Small intestine (tissue), 7 donors: ENCODE measurements around the gene ZNF438. TPM values are rescaled to one million over a fixed set of nuclear protein-coding genes. Genes with fewer than 3 reads are reported as not detected.

Source experiments
- DNase-seq, 2 donors: peaks; one replicate each; pipeline versions ENCODE4 v3.0.0 to v3.0.0-alpha.2; 2013
- FAIRE-seq: peaks from 2 replicates; lab custom pipeline; 2012; peaks lifted over from hg19 to GRCh38; lab: Jason Lieb, UNC
- H3K27ac ChIP-seq, 3 donors: one replicate each; pipeline ENCODE4 v1.5.1; 2013; ENCODE audit warnings: low read length in 2 of 3, mild to moderate bottlenecking in 2 of 3, control low read depth in 1 of 3, inconsistent platforms in 1 of 3, low read depth in 1 of 3, moderate library complexity in 1 of 3
- H3K27me3 ChIP-seq, 3 donors: one replicate each; pipeline ENCODE4 v1.6.1; 2013; ENCODE audit warnings: low read length in 3 of 3, inconsistent platforms in 1 of 3; ENCODE audit not compliant: control insufficient read depth in 3 of 3, insufficient read depth in 3 of 3
- H3K36me3 ChIP-seq, 3 donors: one replicate each; pipeline ENCODE4 v1.6.1; 2013; ENCODE audit warnings: low read length in 3 of 3, inconsistent platforms in 1 of 3, low read depth in 1 of 3, mild to moderate bottlenecking in 1 of 3, moderate library complexity in 1 of 3; ENCODE audit not compliant: control insufficient read depth in 3 of 3, insufficient read depth in 2 of 3
- H3K4me1 ChIP-seq, 3 donors: one replicate each; pipeline ENCODE4 v1.6.1; 2013; ENCODE audit warnings: low read length in 2 of 3, inconsistent platforms in 1 of 3, low read depth in 1 of 3, mild to moderate bottlenecking in 1 of 3, moderate library complexity in 1 of 3; ENCODE audit not compliant: control insufficient read depth in 3 of 3, insufficient read depth in 2 of 3
- H3K4me3 ChIP-seq, 3 donors: one replicate each; pipeline ENCODE4 v1.5.1; 2013; ENCODE audit warnings: low read length in 3 of 3, control low read depth in 1 of 3, inconsistent platforms in 1 of 3, low read depth in 1 of 3, mild to moderate bottlenecking in 1 of 3, moderate library complexity in 1 of 3
- H3K9me3 ChIP-seq, 2 donors: one replicate each; pipeline ENCODE4 v1.6.1; 2013; ENCODE audit warnings: low read depth in 1 of 2, low read length in 1 of 2; ENCODE audit not compliant: control insufficient read depth in 2 of 2, insufficient read depth in 1 of 2
- WGBS, 3 donors: extraction: QIAGEN DNeasy Blood & Tissue Kit; methylation state at CpG; one replicate each; pipeline ENCODE4 v1.1.7; 2013; 5-methylcytosine and 5-hydroxymethylcytosine counted together
- polyA plus RNA-seq, 4 donors: library from polyadenylated mRNA; stranded (reverse) in 3 of 4; unstranded in 1 of 4; fragments of 200-250 nt in 3 of 4; fragments of 120-200 nt in 1 of 4; gene quantifications; one replicate each; pipeline versions ENCODE4 v1.2.1 to v1.2.3, GENCODE V29; 2013
- donor health status: healthy with polysubstance abuse.
- donor health status: control.
- donor health status: control.
- donor health status: Bipolar disorder and iron deficiency.
- donor health status: healthy.

Gene ZNF438
- polyA plus RNA-seq, 4 donors = 4.1 to 6.4 (median 5.5) TPM

- 67 to 84% (median 76%) methylated on average over 2 of the region's 2 CpGs for WGBS, 3 donors
- no peaks in the 10 kb centered on the region for H3K27me3 ChIP-seq
- no peak overlapping the region for H3K4me3 ChIP-seq
- H3K27ac ChIP-seq = no peak overlapping the region
- FAIRE-seq (no peak), DNase-seq (no peak)
- H3K9me3 ChIP-seq = peaks cover 1 to 15% of the 10 kb centered on the region in 2 donors
- no peaks in the 10 kb centered on the region for H3K4me1 ChIP-seq
- peaks cover 0 to 7% (median 5%) of the 10 kb centered on the region in 3 donors for H3K36me3 ChIP-seq
Observed at GRCh38 chr10:30928742-30929141, 102.9 kb downstream of the ZNF438 start.

GRCh38 chr10:30918651-30919050 lies 113.0 kb downstream of the ZNF438 start:
- no peak for FAIRE-seq
- H3K36me3 ChIP-seq = no peaks in the 10 kb centered on the region
- 93 to 98% (median 95%) methylated on average over 2 of the region's 2 CpGs for WGBS, 3 donors
- H3K9me3 ChIP-seq = no peaks in the 10 kb centered on the region
- no peaks in the 10 kb centered on the region for H3K4me1 ChIP-seq
- no peak for DNase-seq
- no peak overlapping the region for H3K27ac ChIP-seq
- no peak overlapping the region for H3K4me3 ChIP-seq
- H3K27me3 ChIP-seq = no peaks in the 10 kb centered on the region

GRCh38 chr10:30917789-30918188 lies 113.9 kb downstream of the ZNF438 start:
- Histone ChIP-seq H3K4me3 (no peak overlapping the region), H3K36me3 (no peaks in the 10 kb centered on the region), H3K27me3 (no peaks in the 10 kb centered on the region), H3K9me3 (no peaks in the 10 kb centered on the region), H3K4me1 (no peaks in the 10 kb centered on the region), H3K27ac (no peak overlapping the region)
- WGBS, 3 donors = 75 to 83% (median 82%) methylated on average over 1 of the region's 1 CpG
- no peak for FAIRE-seq
- no peak for DNase-seq

GRCh38 chr10:30917067-30917466 lies 114.6 kb downstream of the ZNF438 start:
- no peaks in the 10 kb centered on the region for H3K27me3 ChIP-seq
- 79 to 84% (median 80%) methylated on average over 3 of the region's 3 CpGs for WGBS, 3 donors
- H3K4me1 ChIP-seq = no peaks in the 10 kb centered on the region
- H3K4me3 ChIP-seq = no peak overlapping the region
- H3K27ac ChIP-seq = no peak overlapping the region
- no peaks in the 10 kb centered on the region for H3K9me3 ChIP-seq
- FAIRE-seq (no peak), DNase-seq (no peak)
- no peaks in the 10 kb centered on the region for H3K36me3 ChIP-seq

- Histone ChIP-seq H3K27me3 (no peaks in the 10 kb centered on the region), H3K36me3 (no peaks in the 10 kb centered on the region), H3K4me3 (no peak overlapping the region), H3K27ac (no peak overlapping the region), H3K4me1 (no peaks in the 10 kb centered on the region), H3K9me3 (no peaks in the 10 kb centered on the region)
- DNase-seq (no peak), FAIRE-seq (no peak)
- WGBS, 3 donors = 49 to 59% (median 55%) methylated on average over 1 of the region's 1 CpG
Observed at GRCh38 chr10:30915146-30915545, 116.5 kb downstream of the ZNF438 start.

- Histone ChIP-seq H3K27me3 (no peaks in the 10 kb centered on the region), H3K27ac (no peak overlapping the region), H3K36me3 (peaks cover 0 to 2% (median 0%) of the 10 kb centered on the region in 3 donors), H3K4me3 (no peak overlapping the region), H3K4me1 (no peaks in the 10 kb centered on the region), H3K9me3 (no peaks in the 10 kb centered on the region)
- no peak for FAIRE-seq
- no peak for DNase-seq
- WGBS, 3 donors = 70 to 95% (median 85%) methylated on average over 3 of the region's 3 CpGs
Observed at GRCh38 chr10:30911303-30911863, 120.3 kb downstream of the ZNF438 start.

- Histone ChIP-seq H3K27ac (no peak overlapping the region), H3K9me3 (no peaks in the 10 kb centered on the region), H3K36me3 (peaks cover 0 to 12% (median 2%) of the 10 kb centered on the region in 3 donors), H3K4me3 (no peak overlapping the region), H3K27me3 (no peaks in the 10 kb centered on the region), H3K4me1 (no peaks in the 10 kb centered on the region)
- DNase-seq (no peak), FAIRE-seq (no peak)
- WGBS, 3 donors = 76 to 97% (median 95%) methylated on average over 2 of the region's 2 CpGs
Observed at GRCh38 chr10:30903397-30904138, 128.1 kb downstream of the ZNF438 start.

GRCh38 chr10:30902621-30903396 lies 128.9 kb downstream of the ZNF438 start:
- Histone ChIP-seq H3K27ac (no peak overlapping the region), H3K27me3 (no peaks in the 10 kb centered on the region), H3K4me3 (no peak overlapping the region), H3K4me1 (no peaks in the 10 kb centered on the region), H3K36me3 (peaks cover 0 to 12% (median 0%) of the 10 kb centered on the region in 3 donors), H3K9me3 (no peaks in the 10 kb centered on the region)
- WGBS, 3 donors = 95 to 98% (median 95%) methylated on average over 29 to 37 of the region's 37 CpGs
- no peak for FAIRE-seq
- no peak for DNase-seq
